ENCODE measurements around the gene SLC16A9. TPM values are rescaled to one million over a fixed set of nuclear protein-coding genes. Genes with fewer than 3 reads are reported as not detected.

Gene SLC16A9
- total and polyA plus RNA-seq, 2 donors (not counting 3 experiments of a cell fraction or from before 2014, with no cell fraction given): 0.35 TPM; not detected in 1

DNA sequence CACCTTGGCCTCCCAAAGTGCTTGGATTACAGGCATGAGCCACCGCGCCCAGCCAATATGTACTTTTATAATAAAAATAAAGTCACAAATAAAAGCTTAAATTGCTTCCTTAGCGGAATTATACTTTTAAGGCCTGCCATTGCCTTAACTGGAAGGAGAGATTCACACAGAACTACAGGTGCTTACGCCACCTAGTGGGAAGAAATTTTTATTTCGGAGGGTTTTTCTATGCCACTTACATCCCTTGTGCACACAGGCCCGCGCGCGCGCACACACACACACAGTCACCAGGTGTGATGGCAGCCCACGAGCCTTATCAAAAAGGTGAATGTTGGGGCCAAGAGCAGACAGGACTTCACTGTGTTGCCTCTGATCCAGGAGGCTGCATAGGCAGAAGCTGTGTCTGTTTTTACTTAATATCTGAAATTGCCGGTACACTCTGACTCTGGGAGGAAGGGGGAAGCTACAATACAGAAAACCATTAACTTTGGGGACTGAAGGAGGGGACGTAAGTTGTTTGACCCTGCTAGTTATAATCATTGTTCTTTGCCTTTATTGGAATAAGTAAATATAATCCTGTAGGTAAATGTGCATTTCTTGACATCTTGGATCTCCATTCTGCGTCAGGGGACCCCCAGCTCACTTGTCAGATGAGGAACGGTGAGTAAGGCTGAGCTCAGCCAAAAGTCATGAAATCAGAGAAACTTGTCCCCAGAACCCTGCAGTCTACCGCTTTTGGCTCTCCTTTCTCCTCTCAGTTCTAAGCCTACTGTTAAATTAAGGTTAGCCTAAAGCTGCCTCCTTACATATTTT is 87.1 kb downstream of the SLC16A9 start:
- H3K4me3 ChIP-seq (replicated peaks in 1 of 3; ENCODE audit: insufficient read depth in 1 of 3, low read depth in 1 of 3, low read length in 3 of 3): no peak overlapping the region
- no peaks in the 10 kb centered on the region for H3K9me1 ChIP-seq (replicated peaks; ENCODE audit: control insufficient read depth, extremely low read depth, insufficient read depth, low read length)
- H2AFZ ChIP-seq (ENCODE audit: low read depth, low read length): no peak overlapping the region
- no peaks in the 10 kb centered on the region for H3K36me3 ChIP-seq (ENCODE audit: control insufficient read depth in 2 of 2, extremely low read depth in 1 of 2, insufficient read depth in 2 of 2, low read length in 2 of 2)
- no peak overlapping the region for H3K9ac ChIP-seq (replicated peaks; ENCODE audit: extremely low read depth, insufficient read depth, low read length)
- no peaks in the 10 kb centered on the region for H3K79me2 ChIP-seq (ENCODE audit: control insufficient read depth, insufficient read depth, low read length)
- TF ChIP-seq MYC (IDR thresholded peaks at IDR 0.05; ENCODE audit: low read depth, low read length) (no peak), GATA2 (IDR thresholded peaks at IDR 0.05; ENCODE audit: insufficient read depth, insufficient read length, low read depth, low read length) (no peak), POLR2A (IDR thresholded peaks at IDR 0.05; ENCODE audit: low read depth, low read length) (no peak)
- TF ChIP-seq, protein P1, sequence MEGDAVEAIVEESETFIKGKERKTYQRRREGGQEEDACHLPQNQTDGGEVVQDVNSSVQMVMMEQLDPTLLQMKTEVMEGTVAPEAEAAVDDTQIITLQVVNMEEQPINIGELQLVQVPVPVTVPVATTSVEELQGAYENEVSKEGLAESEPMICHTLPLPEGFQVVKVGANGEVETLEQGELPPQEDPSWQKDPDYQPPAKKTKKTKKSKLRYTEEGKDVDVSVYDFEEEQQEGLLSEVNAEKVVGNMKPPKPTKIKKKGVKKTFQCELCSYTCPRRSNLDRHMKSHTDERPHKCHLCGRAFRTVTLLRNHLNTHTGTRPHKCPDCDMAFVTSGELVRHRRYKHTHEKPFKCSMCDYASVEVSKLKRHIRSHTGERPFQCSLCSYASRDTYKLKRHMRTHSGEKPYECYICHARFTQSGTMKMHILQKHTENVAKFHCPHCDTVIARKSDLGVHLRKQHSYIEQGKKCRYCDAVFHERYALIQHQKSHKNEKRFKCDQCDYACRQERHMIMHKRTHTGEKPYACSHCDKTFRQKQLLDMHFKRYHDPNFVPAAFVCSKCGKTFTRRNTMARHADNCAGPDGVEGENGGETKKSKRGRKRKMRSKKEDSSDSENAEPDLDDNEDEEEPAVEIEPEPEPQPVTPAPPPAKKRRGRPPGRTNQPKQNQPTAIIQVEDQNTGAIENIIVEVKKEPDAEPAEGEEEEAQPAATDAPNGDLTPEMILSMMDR (IDR thresholded peaks at IDR 0.05; ENCODE audit: extremely low read depth in 1 of 2, insufficient read depth in 1 of 2, low read depth in 1 of 2, low read length in 2 of 2): peak; percentile 21 to 48
- H3K27me3 ChIP-seq (ENCODE audit: control insufficient read depth in 2 of 2, insufficient read depth in 2 of 2, low read length in 2 of 2): no peaks in the 10 kb centered on the region
- intact Hi-C loops (cut with micrococcal nuclease) (loop anchor here (1.0 kb wide), 3 partner anchors 382 to 840 kb away; no protein-coding TSS in a partner anchor), dilution Hi-C loops (cut with MboI; ENCODE audit: extremely low pct_ligation_motif_present, low sequenced_read_pairs) (no loop called here)
- no peaks in the 10 kb centered on the region for H4K20me1 ChIP-seq (replicated peaks; ENCODE audit: control insufficient read depth, extremely low read depth, insufficient read depth, low read length)
- no peaks in the 10 kb centered on the region for H3K4me1 ChIP-seq (ENCODE audit: control insufficient read depth, extremely low read depth, insufficient read depth, low read length)
- H3K27ac ChIP-seq (ENCODE audit: insufficient read depth, low read depth, low read length): no peak overlapping the region
- ChIA-PET POLR2A (no interaction called here), CTCF (interaction anchor here (0.7 to 9.0 kb wide), 28 partner anchors 10 to 1208 kb away, joined by 3 to 86 read pairs (median 4); no protein-coding TSS in a partner anchor)
- BruUV-seq (replicated peaks): no TSS peak
- FAIRE-seq (peak; percentile 49), DNase-seq (ENCODE audit: low read depth, low spot score) (peak; percentile 56)
- no peaks in the 10 kb centered on the region for H3K9me3 ChIP-seq (replicated peaks; ENCODE audit: control insufficient read depth, insufficient read depth, low read length)
- no peak overlapping the region for H3K4me2 ChIP-seq (ENCODE audit: insufficient read depth, low read length)

DNA sequence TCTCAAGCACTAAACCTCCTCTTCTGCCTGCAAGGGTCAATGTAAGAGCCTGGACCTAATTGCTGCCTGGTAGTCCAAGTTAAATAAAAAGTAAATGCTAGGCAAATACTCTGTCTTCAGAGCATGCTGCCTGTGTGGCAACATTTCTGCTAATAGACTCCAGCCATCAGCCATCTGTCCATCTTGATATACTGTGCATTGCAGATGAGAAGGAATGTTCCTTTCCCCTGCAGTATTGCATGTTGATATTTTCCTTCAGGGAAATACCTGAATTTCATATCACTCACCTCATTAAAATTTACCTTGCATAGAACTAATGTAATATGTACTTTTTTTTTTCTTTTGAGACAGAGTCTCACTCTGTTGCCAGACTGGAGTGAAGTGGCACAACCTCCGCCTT is 87.9 kb downstream of the SLC16A9 start:
- dilution Hi-C loops (cut with MboI; ENCODE audit: extremely low pct_ligation_motif_present, low sequenced_read_pairs) (no loop called here), intact Hi-C loops (cut with micrococcal nuclease) (loop anchor here (1.0 kb wide), 3 partner anchors 381 to 839 kb away; no protein-coding TSS in a partner anchor)
- POLR2A ChIA-PET: no interaction called here
- Histone ChIP-seq H3K79me2 (ENCODE audit: control insufficient read depth, insufficient read depth, low read length) (no peaks in the 10 kb centered on the region), H3K27ac (ENCODE audit: insufficient read depth, low read depth, low read length) (no peak overlapping the region), H3K36me3 (ENCODE audit: control insufficient read depth in 2 of 2, extremely low read depth in 1 of 2, insufficient read depth in 2 of 2, low read length in 2 of 2) (no peaks in the 10 kb centered on the region), H3K4me3 (replicated peaks in 1 of 3; ENCODE audit: insufficient read depth in 1 of 3, low read depth in 1 of 3, low read length in 3 of 3) (no peak overlapping the region), H3K4me1 (ENCODE audit: control insufficient read depth, extremely low read depth, insufficient read depth, low read length) (no peaks in the 10 kb centered on the region), H3K27me3 (ENCODE audit: control insufficient read depth in 2 of 2, insufficient read depth in 2 of 2, low read length in 2 of 2) (no peaks in the 10 kb centered on the region), H3K4me2 (ENCODE audit: insufficient read depth, low read length) (no peak overlapping the region), H4K20me1 (replicated peaks; ENCODE audit: control insufficient read depth, extremely low read depth, insufficient read depth, low read length) (no peaks in the 10 kb centered on the region), H3K9me1 (replicated peaks; ENCODE audit: control insufficient read depth, extremely low read depth, insufficient read depth, low read length) (no peaks in the 10 kb centered on the region), H3K9me3 (replicated peaks; ENCODE audit: control insufficient read depth, insufficient read depth, low read length) (no peaks in the 10 kb centered on the region), H2AFZ (ENCODE audit: low read depth, low read length) (no peak overlapping the region), H3K9ac (replicated peaks; ENCODE audit: extremely low read depth, insufficient read depth, low read length) (no peak overlapping the region)
- DNase-seq (ENCODE audit: low read depth, low spot score) (no peak), FAIRE-seq (no peak)
- CTCF ChIA-PET: interaction anchor here (0.7 to 9.0 kb wide), 18 partner anchors 9 to 1207 kb away, joined by 3 to 86 read pairs (median 5); no protein-coding TSS in a partner anchor
- TF ChIP-seq MYC (IDR thresholded peaks at IDR 0.05; ENCODE audit: low read depth, low read length): no peak
- TF ChIP-seq GATA2 (IDR thresholded peaks at IDR 0.05; ENCODE audit: insufficient read depth, insufficient read length, low read depth, low read length): no peak
- TF ChIP-seq POLR2AphosphoS5 (IDR thresholded peaks at IDR 0.05; ENCODE audit: insufficient read depth, low read depth, low read length): no peak
- BruUV-seq (replicated peaks): no TSS peak

Data from endothelial cell of umbilical vein (primary cell).